H9 (cell line): ENCODE data around the gene LYPD8. TPM values are rescaled to one million over a fixed set of nuclear protein-coding genes. Genes with fewer than 3 reads are reported as not detected.

Experiments
- DNase-seq: peaks from one replicate; pipeline ENCODE4 v3.0.0-alpha.2; 2017
- H2AFZ ChIP-seq: one replicate; pipeline ENCODE4 v1.6.1; 2013; ENCODE audit warnings: mild to moderate bottlenecking, low read length, control low read depth, moderate library complexity
- H2AK5ac ChIP-seq: 2 replicates; pipeline ENCODE4 v1.6.1; 2013; ENCODE audit warnings: low read length, control low read depth, mixed read lengths; ENCODE audit not compliant: insufficient read length
- H2BK120ac ChIP-seq: one replicate; pipeline ENCODE4 v1.6.1; 2013; ENCODE audit warnings: low read depth, mild to moderate bottlenecking, low read length, control low read depth, inconsistent platforms; ENCODE audit not compliant: poor library complexity, severe bottlenecking
- H2BK12ac ChIP-seq: 2 replicates; pipeline ENCODE4 v1.6.1; 2013; ENCODE audit warnings: low read length, control low read depth, mixed read lengths, low read depth; ENCODE audit not compliant: insufficient read length
- H2BK15ac ChIP-seq: 2 replicates; pipeline ENCODE4 v1.6.1; 2013; ENCODE audit warnings: low read depth, low read length, control low read depth
- H2BK20ac ChIP-seq: one replicate; pipeline ENCODE4 v1.6.1; 2013; ENCODE audit warnings: low read depth, mild to moderate bottlenecking, low read length, control low read depth, inconsistent platforms; ENCODE audit not compliant: poor library complexity, severe bottlenecking
- H2BK5ac ChIP-seq: 2 replicates; pipeline ENCODE4 v1.6.1; 2013; ENCODE audit warnings: low read length, control low read depth, mixed read lengths; ENCODE audit not compliant: insufficient read length
- H3K14ac ChIP-seq: 2 replicates; pipeline ENCODE4 v1.6.1; 2013; ENCODE audit warnings: low read length, control low read depth; ENCODE audit not compliant: insufficient read depth
- H3K18ac ChIP-seq: 2 replicates; pipeline ENCODE4 v1.6.1; 2013; ENCODE audit warnings: low read depth, mild to moderate bottlenecking, mixed read lengths, low read length, control low read depth; ENCODE audit not compliant: insufficient read length
- H3K23ac ChIP-seq: 2 replicates; pipeline ENCODE4 v1.6.1; 2013; ENCODE audit warnings: low read length, control low read depth, mixed read lengths, low read depth; ENCODE audit not compliant: insufficient read length
- H3K23me2 ChIP-seq: 2 replicates; pipeline ENCODE4 v1.6.1; 2013; ENCODE audit warnings: low read depth, mild to moderate bottlenecking, mixed read lengths, low read length, control low read depth; ENCODE audit not compliant: insufficient read length, poor library complexity, severe bottlenecking
- H3K27ac ChIP-seq: 2 replicates; pipeline ENCODE4 v1.5.1; 2013; ENCODE audit warnings: low read length, control low read depth, mixed read lengths, low read depth; ENCODE audit not compliant: insufficient read length
- H3K27me3 ChIP-seq: 2 replicates; pipeline ENCODE4 v1.6.1; 2013; ENCODE audit warnings: low read length, control low read depth, inconsistent platforms; ENCODE audit not compliant: insufficient read depth
- H3K4ac ChIP-seq: 2 replicates; pipeline ENCODE4 v1.6.1; 2013; ENCODE audit warnings: low read depth, mild to moderate bottlenecking, control low read depth, inconsistent platforms, low read length, moderate library complexity
- H3K4me1 ChIP-seq: 2 replicates; pipeline ENCODE4 v1.6.1; 2013; ENCODE audit warnings: low read length, control low read depth, inconsistent platforms; ENCODE audit not compliant: insufficient read depth
- H3K4me2 ChIP-seq: 2 replicates; pipeline ENCODE4 v1.6.1; 2013; ENCODE audit warnings: low read length, control low read depth, mixed read lengths; ENCODE audit not compliant: insufficient read length, insufficient read depth
- H3K56ac ChIP-seq: 2 replicates; pipeline ENCODE4 v1.6.1; 2013; ENCODE audit warnings: low read depth, mild to moderate bottlenecking, mixed read lengths, low read length, control low read depth; ENCODE audit not compliant: insufficient read length
- H3K79me1 ChIP-seq: 2 replicates; pipeline ENCODE4 v1.6.1; 2013; ENCODE audit warnings: low read depth, mild to moderate bottlenecking, moderate library complexity, low read length, control low read depth, inconsistent platforms; ENCODE audit not compliant: insufficient read depth, poor library complexity, severe bottlenecking
- H3K79me2 ChIP-seq: 2 replicates; pipeline ENCODE4 v1.6.1; 2013; ENCODE audit warnings: low read length, control low read depth, inconsistent platforms; ENCODE audit not compliant: insufficient read depth
- H3K9ac ChIP-seq: 2 replicates; pipeline ENCODE4 v1.6.1; 2013; ENCODE audit warnings: low read length, control low read depth, mixed read lengths; ENCODE audit not compliant: insufficient read length; ENCODE audit errors: extremely low read depth
- H3K9me3 ChIP-seq: one replicate; pipeline ENCODE4 v1.6.1; 2013; ENCODE audit warnings: low read depth, low read length, inconsistent platforms; ENCODE audit not compliant: control insufficient read depth
- H3T11ph ChIP-seq: one replicate; pipeline ENCODE4 v1.6.1; 2013; ENCODE audit warnings: mild to moderate bottlenecking, low read length, control low read depth, inconsistent platforms
- H4K20me1 ChIP-seq: one replicate; pipeline ENCODE4 v1.6.1; 2013; ENCODE audit not compliant: control insufficient read depth, insufficient read length, insufficient read depth
- H4K5ac ChIP-seq: 2 replicates; pipeline ENCODE4 v1.6.1; 2013; ENCODE audit warnings: low read depth, mild to moderate bottlenecking, mixed read lengths, low read length, control low read depth; ENCODE audit not compliant: insufficient read length
- H4K8ac ChIP-seq: replicated peaks from 2 replicates; pipeline ENCODE4 v1.6.1; 2013; ENCODE audit warnings: low read length, control low read depth, mixed read lengths, low read depth; ENCODE audit not compliant: insufficient read length
- H4K91ac ChIP-seq: 2 replicates; pipeline ENCODE4 v1.6.1; 2013; ENCODE audit warnings: low read depth, mild to moderate bottlenecking, moderate library complexity, mixed read lengths, low read length, control low read depth; ENCODE audit not compliant: insufficient read length
- H3K27ac Mint-ChIP-seq, 3 experiments: 2 replicates in 2 of 3; 3 replicates in 1 of 3; pipeline ENCODE4 v1.8.0; 2020 to 2021; ENCODE audit warnings: mixed read lengths in 3 of 3, mild to moderate bottlenecking in 1 of 3, moderate library complexity in 1 of 3
- H3K27me3 Mint-ChIP-seq: 2 replicates; pipeline ENCODE4 v1.8.0; 2021; ENCODE audit warnings: low read depth, mild to moderate bottlenecking, moderate library complexity, mixed read lengths
- H3K36me3 Mint-ChIP-seq, 3 experiments: 2 replicates in 2 of 3; 3 replicates in 1 of 3; pipeline ENCODE4 v1.8.0; 2020 to 2021; ENCODE audit warnings: low read depth in 3 of 3, mixed read lengths in 3 of 3; ENCODE audit not compliant: insufficient read depth in 1 of 3
- H3K4me1 Mint-ChIP-seq, 2 experiments: 2 replicates each; pipeline ENCODE4 v1.8.0; 2020; ENCODE audit warnings: mixed read lengths in 2 of 2
- H3K4me3 Mint-ChIP-seq, 2 experiments: 2 replicates in 1 of 2; 3 replicates in 1 of 2; pipeline ENCODE4 v1.8.0; 2020 to 2021; ENCODE audit warnings: mild to moderate bottlenecking in 2 of 2, mixed read lengths in 2 of 2, moderate library complexity in 1 of 2
- H3K9me3 Mint-ChIP-seq, 2 experiments: 2 replicates in 1 of 2; 3 replicates in 1 of 2; pipeline ENCODE4 v1.8.0; 2020; ENCODE audit warnings: mild to moderate bottlenecking in 2 of 2, mixed read lengths in 2 of 2, moderate library complexity in 1 of 2
- CTCF ChIP-seq: fragments of 200-600 bp; sonication (generic); conservative IDR thresholded peaks from 3 replicates; pipeline ENCODE4 v1.8.0; 2021; ENCODE audit warnings: antibody characterized with exemption, mild to moderate bottlenecking
- WGBS: extraction: QIAGEN DNeasy Blood & Tissue Kit; methylation state at CpG from one replicate; pipeline ENCODE4 v1.1.7; 2013; ENCODE audit warnings: missing lambda C conversion rate, low lambda C conversion rate, mixed read lengths; ENCODE audit not compliant: insufficient read length; ENCODE audit errors: extremely low coverage; 5-methylcytosine and 5-hydroxymethylcytosine counted together
- total RNA-seq: library from RNA; stranded (reverse); gene quantifications from 2 replicates; pipeline ENCODE4 v1.2.1, GENCODE V29; 2021

Gene LYPD8
- total RNA-seq, 1 experiment from 2014 or later = not detected

DNA sequence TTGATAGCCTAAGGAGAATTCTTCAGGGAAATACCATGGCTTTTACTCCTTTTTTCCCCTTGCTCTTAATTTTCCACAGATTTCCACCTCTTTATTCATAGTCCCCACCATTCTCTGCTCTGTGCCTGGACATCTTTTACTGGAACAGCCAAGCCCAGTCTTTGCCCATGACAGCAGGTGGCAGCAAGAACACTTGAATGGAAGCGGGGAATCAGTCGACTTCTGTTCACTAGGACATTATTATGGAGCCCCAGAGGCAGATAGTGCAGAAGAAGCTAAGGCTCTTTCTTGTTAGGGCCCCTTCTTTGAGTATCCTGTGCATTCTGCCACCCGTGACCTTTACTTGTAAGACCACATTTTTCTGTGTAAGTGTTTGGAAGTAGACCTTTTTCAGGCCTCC lies 59.3 kb downstream of the LYPD8 start:
- H2BK5ac ChIP-seq = no peak overlapping the region
- no peak overlapping the region for H2BK120ac ChIP-seq
- H3K9ac ChIP-seq = no peak overlapping the region
- peaks cover 76% of the 10 kb centered on the region for H3K9me3 ChIP-seq
- no peak overlapping the region for H2AFZ ChIP-seq
- no peaks in the 10 kb centered on the region for H3K4me1 ChIP-seq
- no peak overlapping the region for H3K56ac ChIP-seq
- no peak overlapping the region for H2BK20ac ChIP-seq
- no peaks in the 10 kb centered on the region for H3K79me1 ChIP-seq
- no peak for TF ChIP-seq CTCF
- Mint-ChIP-seq H3K9me3 (peaks cover 79 to 83% of the 10 kb centered on the region in 2 experiments), H3K27me3 (peaks cover 1% of the 10 kb centered on the region; the same call in 1 of the 2 replicates), H3K4me3 (no peak overlapping the region), H3K4me1 (no peaks in the 10 kb centered on the region), H3K36me3 (peaks cover 10 to 32% (median 12%) of the 10 kb centered on the region in 3 experiments; a peak in 6 of 7 replicates), H3K27ac (no peak overlapping the region)
- H3K4ac ChIP-seq = no peak overlapping the region
- no peak overlapping the region for H4K8ac ChIP-seq
- no peak overlapping the region for H3K18ac ChIP-seq
- no peaks in the 10 kb centered on the region for H3K23me2 ChIP-seq
- no peak overlapping the region for H4K5ac ChIP-seq
- no peak overlapping the region for H2BK12ac ChIP-seq
- no peak for DNase-seq
- no peaks in the 10 kb centered on the region for H4K20me1 ChIP-seq
- H3K23ac ChIP-seq = no peak overlapping the region
- WGBS = no CpG with 5 or more reads among the region's 3 CpGs
- no peak overlapping the region for H4K91ac ChIP-seq
- H3T11ph ChIP-seq = no peak overlapping the region
- no peaks in the 10 kb centered on the region for H3K27me3 ChIP-seq
- no peak overlapping the region for H3K4me2 ChIP-seq
- H3K27ac ChIP-seq = no peak overlapping the region
- no peak overlapping the region for H2AK5ac ChIP-seq
- no peaks in the 10 kb centered on the region for H3K79me2 ChIP-seq
- H3K14ac ChIP-seq = no peak overlapping the region
- H2BK15ac ChIP-seq = no peak overlapping the region
